Uterus (tissue), 4 donors: Measurements from ENCODE around the gene CHRDL2. TPM values are rescaled to one million over a fixed set of nuclear protein-coding genes. Genes with fewer than 3 reads are reported as not detected.

ENCODE experiments used
- DNase-seq, 2 donors: peaks; one replicate each; pipeline ENCODE4 v3.0.0-alpha.2; 2019 to 2020
- H3K27ac ChIP-seq, 2 donors: fragments of 200-600 bp; sonication (generic); 1 replicate in 1 of 2; 2 replicates in 1 of 2; pipeline ENCODE4 v1.5.1; 2016 to 2018
- H3K27me3 ChIP-seq, 2 donors: fragments of 200-600 bp; sonication (generic); one replicate each; pipeline ENCODE4 v1.5.1; 2018 to 2019; ENCODE audit warnings: control low read depth in 1 of 2
- H3K36me3 ChIP-seq, 2 donors: fragments of 200-600 bp; sonication (generic); one replicate each; pipeline ENCODE4 v1.5.1; 2019; ENCODE audit warnings: control low read depth in 1 of 2
- H3K4me1 ChIP-seq, 2 donors: fragments of 200-600 bp; sonication (generic); one replicate each; pipeline ENCODE4 v1.5.1; 2018 to 2019; ENCODE audit warnings: control low read depth in 1 of 2
- H3K4me3 ChIP-seq, 2 donors: fragments of 200-600 bp; sonication (generic); 1 replicate in 1 of 2; 2 replicates in 1 of 2; pipeline ENCODE4 v1.5.1; 2018 to 2019; ENCODE audit warnings: mild to moderate bottlenecking in 1 of 2
- H3K9me3 ChIP-seq, 2 donors: fragments of 200-600 bp; sonication (generic); one replicate each; pipeline ENCODE4 v1.5.1; 2019; ENCODE audit warnings: control low read depth in 1 of 2
- POLR2A ChIP-seq, 2 donors: fragments of 450-650 bp; IDR thresholded peaks; one replicate each; pipeline ENCODE4 v1.6.1; 2016; ENCODE audit warnings: antibody characterized with exemption in 2 of 2, mild to moderate bottlenecking in 1 of 2, moderate library complexity in 1 of 2
- intact Hi-C: fragments of 100-400 bp; cut with DNase I; formaldehyde crosslinking; loops from one replicate; pipeline ENCODE4 v1.15.1; 2023; ENCODE audit warnings: low total_unique reads
- total RNA-seq, 4 donors: library from RNA; depleted of rRNA in 3 of 4; stranded (reverse); fragments of >200 nt in 3 of 4; gene quantifications; one replicate each; pipeline versions ENCODE4 v1.1.0 to v1.2.4, GENCODE V29; 2014 to 2023
- TF ChIP-seq, protein P1 (sequence below), 4 experiments: fragments of 200-600 bp in 2 of 4; fragments of 450-650 bp in 2 of 4; sonication (generic) in 2 of 4; IDR thresholded peaks; one replicate each; pipeline ENCODE4 v1.5.1; 2016 to 2019; ENCODE audit warnings: antibody characterized with exemption in 4 of 4, mild to moderate bottlenecking in 2 of 4, moderate library complexity in 1 of 4
- donor health status: DM: yes; HTN: yes; CAD: no.

Gene CHRDL2
- total RNA-seq, 4 donors from 2014 or later = 0.41 to 115 (median 2.9) TPM

DNA sequence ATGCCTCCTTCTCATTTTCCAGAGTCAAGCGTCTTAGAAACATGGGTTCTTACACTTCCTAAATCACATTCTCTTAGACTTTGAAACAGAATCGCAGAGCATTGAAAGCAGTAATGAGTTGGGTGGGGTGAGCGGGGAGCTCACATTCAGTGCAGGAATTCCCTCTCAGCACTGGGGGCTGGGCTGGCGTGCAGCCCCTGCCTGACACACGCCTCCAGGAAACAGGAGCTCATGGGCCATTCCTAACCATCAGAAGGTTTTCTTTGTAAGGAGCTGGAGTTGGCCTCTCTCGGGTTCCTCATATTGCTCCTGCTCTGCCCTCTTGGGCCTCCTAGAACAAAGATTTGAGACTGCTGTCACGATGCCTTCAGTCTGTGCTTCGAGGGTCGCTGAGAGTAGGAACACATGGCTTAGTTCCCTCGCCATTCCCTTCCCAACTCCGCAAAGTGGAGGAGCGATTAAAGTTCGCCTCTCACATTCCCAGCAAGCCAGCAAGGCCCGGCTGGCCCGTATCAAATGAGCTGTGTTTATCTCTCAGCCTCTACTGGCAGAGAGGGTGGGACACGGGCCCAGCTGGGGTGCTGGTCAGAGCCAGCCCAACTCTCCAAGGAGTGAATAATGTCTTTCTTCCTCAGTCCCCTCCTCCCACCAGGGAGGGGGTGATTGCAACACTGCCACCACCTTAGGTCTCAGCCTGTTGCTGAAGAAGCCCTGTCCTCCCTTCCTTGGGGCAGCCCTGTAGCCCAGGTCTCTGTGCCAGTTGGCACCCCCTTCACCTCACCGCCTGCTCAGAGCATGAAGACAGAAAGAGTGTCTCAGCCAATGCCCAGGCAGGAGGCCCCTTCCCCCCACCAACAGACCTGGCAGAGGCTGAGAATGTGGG, 10.4 kb downstream of the CHRDL2 start:
- no peaks in the 10 kb centered on the region for H3K36me3 ChIP-seq
- H3K4me1 ChIP-seq = peaks cover 0 to 12% of the 10 kb centered on the region in 2 donors
- H3K27me3 ChIP-seq = no peaks in the 10 kb centered on the region
- TF ChIP-seq, protein P1, sequence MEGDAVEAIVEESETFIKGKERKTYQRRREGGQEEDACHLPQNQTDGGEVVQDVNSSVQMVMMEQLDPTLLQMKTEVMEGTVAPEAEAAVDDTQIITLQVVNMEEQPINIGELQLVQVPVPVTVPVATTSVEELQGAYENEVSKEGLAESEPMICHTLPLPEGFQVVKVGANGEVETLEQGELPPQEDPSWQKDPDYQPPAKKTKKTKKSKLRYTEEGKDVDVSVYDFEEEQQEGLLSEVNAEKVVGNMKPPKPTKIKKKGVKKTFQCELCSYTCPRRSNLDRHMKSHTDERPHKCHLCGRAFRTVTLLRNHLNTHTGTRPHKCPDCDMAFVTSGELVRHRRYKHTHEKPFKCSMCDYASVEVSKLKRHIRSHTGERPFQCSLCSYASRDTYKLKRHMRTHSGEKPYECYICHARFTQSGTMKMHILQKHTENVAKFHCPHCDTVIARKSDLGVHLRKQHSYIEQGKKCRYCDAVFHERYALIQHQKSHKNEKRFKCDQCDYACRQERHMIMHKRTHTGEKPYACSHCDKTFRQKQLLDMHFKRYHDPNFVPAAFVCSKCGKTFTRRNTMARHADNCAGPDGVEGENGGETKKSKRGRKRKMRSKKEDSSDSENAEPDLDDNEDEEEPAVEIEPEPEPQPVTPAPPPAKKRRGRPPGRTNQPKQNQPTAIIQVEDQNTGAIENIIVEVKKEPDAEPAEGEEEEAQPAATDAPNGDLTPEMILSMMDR (IDR thresholded peaks at IDR 0.05) = no peak
- TF ChIP-seq POLR2A (IDR thresholded peaks at IDR 0.05) = no peak
- peak; percentile 83 to 86 for DNase-seq
- intact Hi-C loops = no loop called here
- no peaks in the 10 kb centered on the region for H3K9me3 ChIP-seq
- H3K27ac ChIP-seq = peak overlapping the region; percentile 66 to 79
- no peak overlapping the region for H3K4me3 ChIP-seq

DNA sequence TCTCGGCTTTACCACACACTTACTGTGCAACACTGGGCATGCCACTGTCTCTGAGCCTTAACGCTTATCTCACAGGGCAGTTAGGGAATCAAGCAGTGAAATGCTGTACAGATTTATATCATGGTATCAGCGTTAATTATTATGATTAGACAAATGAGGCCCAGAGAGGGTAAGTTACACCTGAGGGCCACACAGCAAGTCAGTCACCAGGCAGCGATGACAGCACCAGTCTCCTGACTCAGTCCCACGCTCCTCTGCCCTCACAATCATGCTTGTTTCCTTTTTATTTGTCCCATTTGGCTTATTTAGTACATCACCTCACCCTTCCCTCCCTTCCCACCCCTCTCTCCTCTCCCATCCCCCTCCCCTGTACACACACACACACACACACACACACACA, 12.2 kb downstream of the CHRDL2 start:
- Histone ChIP-seq H3K27me3 (no peaks in the 10 kb centered on the region), H3K9me3 (no peaks in the 10 kb centered on the region), H3K4me3 (no peak overlapping the region), H3K27ac (peak overlapping the region in 1 of 2 donors; percentile 66), H3K4me1 (peaks cover 0 to 12% of the 10 kb centered on the region in 2 donors), H3K36me3 (no peaks in the 10 kb centered on the region)
- intact Hi-C loops = loop anchor here (10.0 kb wide), 1 partner anchor 104 kb away; no protein-coding TSS in a partner anchor
- DNase-seq = no peak
- no peak for TF ChIP-seq POLR2A (IDR thresholded peaks at IDR 0.05)
- TF ChIP-seq, protein P1 (IDR thresholded peaks at IDR 0.05) = no peak

DNA sequence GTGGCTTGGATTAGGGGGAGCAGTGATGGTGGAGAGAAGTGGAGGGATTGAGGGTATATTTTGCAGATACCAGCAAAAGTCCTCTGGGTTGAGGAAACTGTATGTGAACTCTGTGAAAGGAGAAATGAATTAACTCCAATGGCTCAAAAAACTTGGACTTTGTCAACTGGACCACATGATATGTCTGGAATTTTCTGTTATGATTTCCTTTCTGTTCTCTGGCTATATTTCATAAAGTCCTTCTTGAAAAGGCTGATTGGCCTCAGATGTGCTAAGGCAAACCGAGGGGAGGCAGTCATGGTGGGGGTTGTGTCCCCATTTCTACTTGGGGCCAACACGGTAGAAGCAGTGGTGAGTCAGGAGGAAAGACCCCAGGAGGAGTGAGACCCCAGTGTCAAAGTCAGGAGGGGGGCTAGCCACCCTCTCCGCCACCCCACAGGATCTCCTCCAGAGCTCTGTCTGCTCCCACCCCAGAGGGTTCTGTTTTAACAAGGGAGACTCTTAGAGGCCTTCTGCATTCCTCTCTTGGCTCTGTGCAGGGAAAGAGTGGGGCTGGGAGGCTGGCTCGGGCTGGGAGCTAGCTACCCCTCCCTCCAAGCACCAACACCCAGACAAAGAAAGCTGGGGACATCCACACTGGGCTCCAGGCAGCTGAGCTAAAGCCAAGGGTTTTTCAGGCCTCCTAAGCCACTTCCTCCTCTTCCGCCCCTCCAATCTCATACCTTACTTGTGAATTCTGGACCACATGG, 13.8 kb downstream of the CHRDL2 start:
- no peak for DNase-seq
- Histone ChIP-seq H3K9me3 (no peaks in the 10 kb centered on the region), H3K27me3 (no peaks in the 10 kb centered on the region), H3K27ac (peak overlapping the region; percentile 51 to 63), H3K36me3 (no peaks in the 10 kb centered on the region), H3K4me3 (no peak overlapping the region), H3K4me1 (peaks cover 0 to 12% of the 10 kb centered on the region in 2 donors)
- TF ChIP-seq POLR2A (IDR thresholded peaks at IDR 0.05) = no peak
- TF ChIP-seq, protein P1 (IDR thresholded peaks at IDR 0.05) = no peak
- intact Hi-C loops = loop anchor here (10.0 kb wide), 1 partner anchor 103 kb away; no protein-coding TSS in a partner anchor

DNA sequence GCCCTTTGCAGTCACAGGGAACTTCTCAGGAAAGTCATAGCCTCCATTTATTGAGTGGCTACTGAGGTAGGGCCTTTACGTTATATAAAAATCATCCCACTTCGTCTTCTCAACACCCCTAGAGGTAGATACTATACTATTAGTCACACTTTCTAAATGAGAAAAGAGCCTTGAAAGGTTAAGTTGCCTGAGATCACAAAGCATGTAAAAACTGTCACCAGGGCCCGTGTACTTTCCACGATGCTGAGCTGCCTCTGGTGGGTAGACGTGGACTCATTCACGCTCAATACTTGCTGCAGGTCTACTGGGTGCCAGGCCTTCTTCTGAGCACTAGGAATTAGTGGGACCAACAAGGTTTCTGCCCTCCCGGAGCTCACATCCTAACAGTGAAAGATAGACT, 16.3 kb downstream of the CHRDL2 start:
- H3K4me3 ChIP-seq = no peak overlapping the region
- DNase-seq = no peak
- no peak for TF ChIP-seq POLR2A (IDR thresholded peaks at IDR 0.05)
- TF ChIP-seq, protein P1 (IDR thresholded peaks at IDR 0.05) = no peak
- no peaks in the 10 kb centered on the region for H3K9me3 ChIP-seq
- no peaks in the 10 kb centered on the region for H3K36me3 ChIP-seq
- no peak overlapping the region for H3K27ac ChIP-seq
- intact Hi-C loops = loop anchor here (10.0 kb wide), 1 partner anchor 100 kb away; no protein-coding TSS in a partner anchor
- no peaks in the 10 kb centered on the region for H3K27me3 ChIP-seq
- no peaks in the 10 kb centered on the region for H3K4me1 ChIP-seq
